ENCODE data around the gene CXCL17.

The CXCL17 gene

DNA sequence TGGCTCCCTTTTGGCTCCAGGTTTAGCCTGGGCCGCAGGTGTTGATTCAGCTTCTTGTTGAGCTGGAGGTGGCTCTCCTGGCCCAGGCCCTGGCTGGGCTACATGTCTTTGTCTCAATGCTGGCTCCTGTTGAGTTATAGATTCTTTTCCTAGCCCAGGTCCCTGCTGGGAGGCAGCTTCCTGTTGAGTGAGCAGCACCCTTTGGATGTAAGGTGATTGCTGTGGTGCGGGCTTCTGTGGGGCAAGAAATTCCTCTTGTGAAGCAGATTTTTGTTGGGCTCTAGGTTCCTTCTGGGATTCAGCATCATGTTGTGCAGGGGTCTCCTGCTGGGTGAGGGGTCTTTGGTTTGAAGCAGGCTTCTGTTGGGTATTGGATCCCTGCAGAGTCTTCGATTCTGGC is 16.1 kb downstream of the CXCL17 start:
- TF ChIP-seq, protein P1, sequence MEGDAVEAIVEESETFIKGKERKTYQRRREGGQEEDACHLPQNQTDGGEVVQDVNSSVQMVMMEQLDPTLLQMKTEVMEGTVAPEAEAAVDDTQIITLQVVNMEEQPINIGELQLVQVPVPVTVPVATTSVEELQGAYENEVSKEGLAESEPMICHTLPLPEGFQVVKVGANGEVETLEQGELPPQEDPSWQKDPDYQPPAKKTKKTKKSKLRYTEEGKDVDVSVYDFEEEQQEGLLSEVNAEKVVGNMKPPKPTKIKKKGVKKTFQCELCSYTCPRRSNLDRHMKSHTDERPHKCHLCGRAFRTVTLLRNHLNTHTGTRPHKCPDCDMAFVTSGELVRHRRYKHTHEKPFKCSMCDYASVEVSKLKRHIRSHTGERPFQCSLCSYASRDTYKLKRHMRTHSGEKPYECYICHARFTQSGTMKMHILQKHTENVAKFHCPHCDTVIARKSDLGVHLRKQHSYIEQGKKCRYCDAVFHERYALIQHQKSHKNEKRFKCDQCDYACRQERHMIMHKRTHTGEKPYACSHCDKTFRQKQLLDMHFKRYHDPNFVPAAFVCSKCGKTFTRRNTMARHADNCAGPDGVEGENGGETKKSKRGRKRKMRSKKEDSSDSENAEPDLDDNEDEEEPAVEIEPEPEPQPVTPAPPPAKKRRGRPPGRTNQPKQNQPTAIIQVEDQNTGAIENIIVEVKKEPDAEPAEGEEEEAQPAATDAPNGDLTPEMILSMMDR (IDR thresholded peaks at IDR 0.05; ENCODE audit: low read depth, low read length) = no peak
- no peak overlapping the region for H3K4me3 ChIP-seq (replicated peaks in 1 of 2; ENCODE audit: low read depth in 2 of 2, low read length in 2 of 2)
- no peak for DNase-seq (ENCODE audit: low read depth in 2 of 2)

DNA sequence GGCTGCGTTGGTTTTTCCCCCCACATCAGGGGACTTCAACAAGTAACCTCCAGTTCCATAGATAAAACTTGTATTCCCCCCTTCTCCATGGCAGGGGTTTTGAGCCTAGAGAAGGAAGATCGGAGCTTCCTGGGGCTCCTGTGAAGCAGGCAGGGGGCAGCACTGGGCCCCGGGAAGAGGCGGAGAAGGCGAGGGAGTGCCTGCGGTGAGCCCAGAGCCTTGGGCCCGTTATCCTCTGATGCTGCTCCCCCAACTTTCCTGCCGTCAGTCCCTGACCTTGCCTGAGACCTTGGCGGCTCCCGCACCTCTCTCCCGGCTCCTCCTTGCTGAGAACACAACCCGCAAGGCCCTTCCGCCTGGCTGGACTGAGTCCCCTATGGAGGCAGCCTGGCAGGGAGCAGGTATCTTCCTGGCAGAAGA is 18.0 kb downstream of the CXCL17 start:
- TF ChIP-seq, protein P1 (IDR thresholded peaks at IDR 0.05; ENCODE audit: low read depth, low read length) = peak; percentile 18
- DNase-seq (ENCODE audit: low read depth in 2 of 2) = no peak
- no peak overlapping the region for H3K4me3 ChIP-seq (replicated peaks in 1 of 2; ENCODE audit: low read depth in 2 of 2, low read length in 2 of 2)

DNA sequence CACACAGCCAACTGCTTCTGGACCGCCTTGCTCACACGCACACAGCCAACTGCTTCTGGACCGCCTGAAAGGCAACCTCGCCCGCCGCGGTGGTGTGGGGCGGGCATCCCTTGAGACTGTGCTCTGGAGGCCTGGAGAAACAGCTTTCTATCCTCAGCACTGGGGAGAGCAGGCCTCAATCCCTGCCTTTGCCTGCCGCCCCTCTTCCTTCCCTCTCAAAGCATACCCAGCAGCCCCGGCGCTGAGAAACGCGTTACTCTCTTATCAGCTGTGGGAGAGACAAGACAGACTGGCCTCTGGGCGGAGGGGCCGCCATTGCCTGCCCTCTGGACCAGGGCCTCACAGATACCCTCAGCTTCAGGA is 18.4 kb downstream of the CXCL17 start:
- no peak for DNase-seq (ENCODE audit: low read depth in 2 of 2)
- TF ChIP-seq, protein P1 (IDR thresholded peaks at IDR 0.05; ENCODE audit: low read depth, low read length) = no peak
- H3K4me3 ChIP-seq (replicated peaks in 1 of 2; ENCODE audit: low read depth in 2 of 2, low read length in 2 of 2) = peak overlapping the region in 1 of 2 donors; percentile 74

DNA sequence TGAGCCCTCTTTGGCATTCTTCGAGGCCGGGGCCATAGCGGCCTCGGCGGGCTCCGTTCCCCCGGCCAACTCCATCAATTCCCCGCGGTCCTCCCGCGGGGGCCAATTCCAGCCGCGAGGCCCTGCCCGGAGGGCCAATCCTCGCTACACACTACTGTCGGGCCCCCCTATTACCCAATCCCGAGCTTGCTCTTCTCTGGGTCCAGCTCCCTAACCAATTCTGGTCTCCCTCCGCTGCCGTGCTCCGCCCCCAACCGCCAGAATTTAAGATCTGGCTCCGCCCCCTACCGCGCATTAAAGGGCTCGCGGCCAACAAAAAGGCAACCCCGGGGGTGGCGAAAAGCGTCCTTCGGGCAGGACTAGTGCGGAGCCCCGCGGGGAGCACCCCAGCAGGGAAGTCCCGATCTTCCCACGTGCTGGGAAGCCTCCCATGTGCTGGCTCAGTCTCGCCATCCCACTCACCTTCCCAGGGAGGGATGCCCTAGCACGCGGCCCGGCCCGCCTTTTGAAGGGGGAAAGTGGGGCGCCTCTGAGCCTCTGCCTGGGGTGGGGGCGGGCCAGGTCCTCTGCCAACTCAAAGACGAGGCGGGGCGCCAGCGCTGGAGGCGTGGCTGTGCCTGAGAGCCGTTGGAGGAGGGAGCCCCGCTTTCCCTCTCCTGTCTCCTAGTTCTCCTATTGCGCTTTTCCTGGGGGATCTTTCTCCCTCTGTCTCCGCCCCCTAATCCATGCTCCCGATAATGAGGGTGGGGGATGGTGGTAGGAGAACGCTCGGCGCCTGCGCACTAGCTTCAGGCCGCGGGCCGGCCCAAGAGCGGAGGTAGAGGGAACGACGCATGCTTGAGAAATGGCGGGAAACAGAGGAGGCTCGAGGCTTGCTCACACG is 19.0 kb downstream of the CXCL17 start:
- H3K4me3 ChIP-seq (replicated peaks in 1 of 2; ENCODE audit: low read depth in 2 of 2, low read length in 2 of 2) = peak overlapping the region; percentile 59 to 74
- DNase-seq (ENCODE audit: low read depth in 2 of 2) = peak; percentile 92 to 95
- TF ChIP-seq, protein P1 (IDR thresholded peaks at IDR 0.05; ENCODE audit: low read depth, low read length) = no peak

DNA sequence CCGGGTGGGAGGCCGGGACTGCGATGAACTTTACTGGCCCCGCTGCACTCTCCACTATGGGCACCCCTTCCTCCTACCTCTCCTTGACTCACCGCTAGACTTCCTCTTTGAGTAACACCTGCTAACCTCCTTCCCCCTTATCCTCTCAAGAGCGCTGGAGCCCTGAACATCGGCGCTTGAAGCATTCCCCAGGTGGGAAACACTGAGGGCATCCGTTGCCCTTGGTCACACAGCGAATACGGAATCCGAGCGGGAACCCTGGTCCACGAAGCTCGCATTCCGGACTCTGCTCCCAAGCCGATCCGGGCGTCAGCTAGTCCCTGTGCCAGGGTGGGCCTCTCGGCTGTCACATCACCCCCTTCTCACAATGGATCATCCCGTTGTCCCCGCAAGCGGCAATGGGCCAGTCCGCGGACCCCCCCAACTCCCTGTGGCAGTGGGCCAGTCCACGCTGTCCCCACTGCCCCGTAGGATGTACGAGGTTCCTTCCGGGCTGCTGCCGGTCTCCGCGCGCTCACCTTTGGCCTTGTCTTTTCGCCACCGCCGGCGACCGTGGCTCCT is 19.8 kb downstream of the CXCL17 start:
- no peak for DNase-seq (ENCODE audit: low read depth in 2 of 2)
- H3K4me3 ChIP-seq (replicated peaks in 1 of 2; ENCODE audit: low read depth in 2 of 2, low read length in 2 of 2) = peak overlapping the region; percentile 59 to 74
- TF ChIP-seq, protein P1 (IDR thresholded peaks at IDR 0.05; ENCODE audit: low read depth, low read length) = no peak

DNA sequence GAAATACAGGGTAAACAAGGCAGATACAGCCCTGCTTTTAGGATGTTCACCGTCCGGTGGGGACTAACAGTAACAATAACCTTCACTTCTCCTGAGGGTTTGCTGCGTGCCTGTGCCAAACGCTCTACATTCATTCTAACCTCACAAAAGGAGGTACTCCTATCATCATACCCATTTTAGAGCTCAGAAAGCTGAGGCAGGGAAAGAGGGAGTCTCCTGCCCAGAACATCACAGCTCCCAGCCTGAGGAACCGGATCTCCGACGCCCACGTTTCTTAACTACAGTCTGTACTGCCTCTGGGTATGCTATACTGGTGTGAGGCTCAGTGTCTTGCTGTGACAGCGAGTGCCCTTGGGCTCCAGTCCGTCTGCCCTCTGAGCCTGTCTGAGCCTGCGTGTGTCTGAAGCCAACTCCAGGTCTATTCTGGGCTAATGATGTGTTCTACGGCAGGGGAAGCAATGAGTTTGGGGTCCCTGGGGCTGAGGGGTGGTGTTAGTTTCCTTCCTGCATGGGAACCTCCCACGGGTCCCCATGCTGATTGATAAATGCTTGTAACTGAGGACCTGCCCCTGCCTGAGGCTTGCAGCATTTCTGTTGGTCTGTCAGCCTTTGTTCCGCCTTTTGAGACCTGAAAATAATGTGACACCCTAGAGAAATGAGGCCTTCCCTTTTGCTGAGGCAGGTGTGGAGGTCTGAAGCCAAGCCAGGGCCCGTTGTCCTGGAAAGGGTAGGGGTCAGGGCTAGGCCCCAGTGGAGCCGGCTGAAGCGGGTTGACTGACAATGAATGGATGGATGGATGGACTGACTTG is 20.4 kb downstream of the CXCL17 start:
- TF ChIP-seq, protein P1 (IDR thresholded peaks at IDR 0.05; ENCODE audit: low read depth, low read length) = no peak
- H3K4me3 ChIP-seq (replicated peaks in 1 of 2; ENCODE audit: low read depth in 2 of 2, low read length in 2 of 2) = peak overlapping the region; percentile 59 to 74
- DNase-seq (ENCODE audit: low read depth in 2 of 2) = no peak
